GM12878 (cell line): ENCODE data around the gene ATXN1. TPM values are rescaled to one million over a fixed set of nuclear protein-coding genes. Genes with fewer than 3 reads are reported as not detected.

ENCODE experiments used
- ASH2L ChIP-seq: fragments of 300-600, 200-600 bp; sonication (generic); IDR thresholded peaks from 2 replicates; pipeline ENCODE4 v1.6.1; 2017; ENCODE audit warnings: low read depth, mild to moderate bottlenecking, borderline replicate concordance
- ATF3 ChIP-seq: IDR thresholded peaks from 2 replicates; pipeline ENCODE4 v1.6.1; 2011; ENCODE audit warnings: low read depth, mild to moderate bottlenecking, low read length, moderate library complexity, borderline replicate concordance; ENCODE audit errors: extremely low read depth
- ATF7 ChIP-seq: fragments of 450-650 bp; IDR thresholded peaks from 2 replicates; pipeline ENCODE4 v1.6.1; 2016; ENCODE audit warnings: low read depth, mild to moderate bottlenecking
- BCLAF1 ChIP-seq: fragments of 450-650 bp; IDR thresholded peaks from 2 replicates; pipeline ENCODE4 v1.6.1; 2017; ENCODE audit warnings: antibody characterized with exemption, mild to moderate bottlenecking, moderate library complexity
- DPF2 ChIP-seq: fragments of 450-650 bp; IDR thresholded peaks from 2 replicates; pipeline ENCODE4 v1.6.1; 2017; ENCODE audit warnings: mild to moderate bottlenecking
- EED ChIP-seq: sonication (generic); IDR thresholded peaks from 2 replicates; pipeline ENCODE4 v1.6.1; 2016; ENCODE audit warnings: antibody characterized with exemption, low read depth
- EGR1 ChIP-seq, 2 experiments: IDR thresholded peaks; 1 replicate in 1 of 2; 2 replicates in 1 of 2; pipeline ENCODE4 v1.6.1; 2011 to 2012; ENCODE audit warnings: low read depth in 2 of 2, low read length in 2 of 2, borderline replicate concordance in 1 of 2, mild to moderate bottlenecking in 1 of 2, moderate library complexity in 1 of 2
- GABPA ChIP-seq: IDR thresholded peaks from 2 replicates; pipeline ENCODE4 v1.6.1; 2014; ENCODE audit warnings: antibody characterized with exemption, low read depth, mild to moderate bottlenecking, inconsistent platforms
- JUNB ChIP-seq: IDR thresholded peaks from 2 replicates; pipeline ENCODE4 v1.6.1; 2016; ENCODE audit warnings: antibody characterized with exemption, mild to moderate bottlenecking
- MEF2B ChIP-seq: fragments of 450-650 bp; IDR thresholded peaks from 2 replicates; pipeline ENCODE4 v1.6.1; 2018; ENCODE audit warnings: mild to moderate bottlenecking, moderate library complexity; ENCODE audit not compliant: partially characterized antibody, poor library complexity, severe bottlenecking
- MTA2 ChIP-seq: fragments of 450-650 bp; IDR thresholded peaks from 2 replicates; pipeline ENCODE4 v1.6.1; 2016; ENCODE audit warnings: low read depth, mild to moderate bottlenecking, moderate library complexity
- NFIC ChIP-seq: IDR thresholded peaks from 2 replicates; pipeline ENCODE4 v1.6.1; 2012; ENCODE audit warnings: low read depth, mild to moderate bottlenecking, inconsistent platforms, low read length, moderate library complexity
- NR2F1 ChIP-seq: fragments of 450-650 bp; conservative IDR thresholded peaks from 2 replicates; pipeline ENCODE4 v1.6.1; 2017; ENCODE audit warnings: mild to moderate bottlenecking
- PAX5 ChIP-seq: IDR thresholded peaks from 2 replicates; pipeline ENCODE4 v1.6.1; 2011; ENCODE audit warnings: low read depth, low read length, borderline replicate concordance
- RAD21 ChIP-seq: IDR thresholded peaks from 2 replicates; pipeline ENCODE4 v1.6.1; 2011; ENCODE audit warnings: mild to moderate bottlenecking, low read depth, low read length, moderate library complexity; ENCODE audit not compliant: insufficient read depth
- SMAD5 ChIP-seq: IDR thresholded peaks from 2 replicates; pipeline ENCODE4 v1.6.1; 2016; ENCODE audit warnings: antibody characterized with exemption, low read depth
- SPI1 ChIP-seq: IDR thresholded peaks from 2 replicates; pipeline ENCODE4 v1.6.1; 2011; ENCODE audit warnings: low read depth, mild to moderate bottlenecking, low read length, moderate library complexity, borderline replicate concordance; ENCODE audit not compliant: insufficient read depth
- SRF ChIP-seq, 2 experiments: IDR thresholded peaks; 2 replicates each; pipeline ENCODE4 v1.6.1; 2011; ENCODE audit warnings: low read depth in 2 of 2, low read length in 2 of 2, mild to moderate bottlenecking in 1 of 2, moderate library complexity in 1 of 2
- SUZ12 ChIP-seq: fragments of 200-600 bp; sonication (generic); IDR thresholded peaks from one replicate; pipeline ENCODE4 v1.6.1; 2018; ENCODE audit warnings: antibody characterized with exemption, mild to moderate bottlenecking; ENCODE audit not compliant: unreplicated experiment
- WRNIP1 ChIP-seq: IDR thresholded peaks from 2 replicates; pipeline ENCODE4 v1.6.1; 2011; ENCODE audit warnings: low read depth, low read length, improper control_type of control experiment, borderline replicate concordance
- ZBED1 ChIP-seq: IDR thresholded peaks from 2 replicates; pipeline ENCODE4 v1.6.1; 2016; ENCODE audit warnings: borderline replicate concordance
- ZNF24 ChIP-seq: fragments of 450-650 bp; IDR thresholded peaks from 2 replicates; pipeline ENCODE4 v1.6.1; 2017; ENCODE audit warnings: antibody characterized with exemption, mild to moderate bottlenecking
- ZNF274 ChIP-seq: IDR thresholded peaks from one replicate; pipeline ENCODE4 v1.8.0; 2011; ENCODE audit not compliant: insufficient read length, insufficient read depth
- polyA plus RNA-seq, 11 experiments: library from polyadenylated mRNA; depleted of rRNA in 4 of 11; unstranded in 6 of 11; stranded (reverse) in 5 of 11; fragments of >200 nt; fragmentation: Nextera tagmentation in 4 of 11; fragmentation: Illumina TruSeq in 1 of 11; extraction: Ambion mirVana in 4 of 11; extraction: Trizol in 1 of 11; gene quantifications; 1 replicate in 1 of 11; 2 replicates in 10 of 11; pipeline versions ENCODE4 v1.2.1 to v1.2.3, GENCODE V29; 2011 to 2016; ENCODE audit warnings: inconsistent platforms in 2 of 11, missing spikeins in 2 of 11, low read depth in 1 of 11
- total RNA-seq, 4 experiments: library from RNA; depleted of rRNA in 3 of 4; stranded (reverse); fragments of >200 nt in 3 of 4; fragmentation: Illumina TruSeq in 1 of 4; extraction: Trizol in 1 of 4; gene quantifications; 2 replicates each; pipeline versions ENCODE4 v1.2.1 to v1.2.3, GENCODE V29; 2013 to 2021
- TF ChIP-seq, protein P1 (sequence below): fragments of 450-650 bp; IDR thresholded peaks from 2 replicates; pipeline ENCODE4 v1.6.1; 2017; ENCODE audit warnings: low read depth, mild to moderate bottlenecking, moderate library complexity

Gene ATXN1
- total and polyA plus RNA-seq, 10 of the 15 experiments (the other 5 are each of a cell fraction or from before 2014, with no cell fraction given), result 12.2 to 51.2 (median 20.5) TPM

GRCh38 chr6:16694781-16695578 lies 66.3 kb downstream of the ATXN1 start (continued):
- TF ChIP-seq BCLAF1 (no peak), WRNIP1 (no peak), NR2F1 (0 out of 2 replicates have a peak, but pooled peaks have one; percentile 22), NFIC (peak; percentile 77), ZNF24 (peak; percentile 84), PAX5 (peak; percentile 60; the same call in 1 of the 2 replicates), SRF (IDR thresholded peaks at IDR 0.05; ENCODE audit: low read depth in 2 of 2, low read length in 2 of 2) (no peak), EGR1 (IDR thresholded peaks at IDR 0.05; ENCODE audit: borderline replicate concordance in 1 of 2, low read depth in 2 of 2, low read length in 2 of 2) (0 out of 3 replicates have a peak, but pooled peaks of 1 of the 2 experiments have one; percentile 4), ATF3 (no peak), SPI1 (peak; percentile 80), EED (peak; percentile 46), JUNB (peak; percentile 75), ATF7 (peak; percentile 70), DPF2 (peak; percentile 77), ASH2L (no peak), SMAD5 (no peak), GABPA (peak; percentile 64; the same call in 1 of the 2 replicates), RAD21 (no peak), ZBED1 (peak; percentile 29; the same call in 1 of the 2 replicates), ZNF274 (no peak), MTA2 (peak; percentile 71), MEF2B (peak; percentile 35), SUZ12 (no peak)
- TF ChIP-seq, protein P1, sequence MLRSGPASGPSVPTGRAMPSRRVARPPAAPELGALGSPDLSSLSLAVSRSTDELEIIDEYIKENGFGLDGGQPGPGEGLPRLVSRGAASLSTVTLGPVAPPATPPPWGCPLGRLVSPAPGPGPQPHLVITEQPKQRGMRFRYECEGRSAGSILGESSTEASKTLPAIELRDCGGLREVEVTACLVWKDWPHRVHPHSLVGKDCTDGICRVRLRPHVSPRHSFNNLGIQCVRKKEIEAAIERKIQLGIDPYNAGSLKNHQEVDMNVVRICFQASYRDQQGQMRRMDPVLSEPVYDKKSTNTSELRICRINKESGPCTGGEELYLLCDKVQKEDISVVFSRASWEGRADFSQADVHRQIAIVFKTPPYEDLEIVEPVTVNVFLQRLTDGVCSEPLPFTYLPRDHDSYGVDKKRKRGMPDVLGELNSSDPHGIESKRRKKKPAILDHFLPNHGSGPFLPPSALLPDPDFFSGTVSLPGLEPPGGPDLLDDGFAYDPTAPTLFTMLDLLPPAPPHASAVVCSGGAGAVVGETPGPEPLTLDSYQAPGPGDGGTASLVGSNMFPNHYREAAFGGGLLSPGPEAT, result no peak
